PC-9 (cell line): ENCODE measurements around the gene PPM1F. TPM values are rescaled to one million over a fixed set of nuclear protein-coding genes. Genes with fewer than 3 reads are reported as not detected.
"Not testable (repeated sequence)": the region's sequence is repeated elsewhere in the genome, so short reads cannot be mapped to it uniquely, and the experiment has no call there.

Experiments
- BruUV-seq: library from RNA; stranded (reverse); fragments of 400-500 nt; replicated peaks from 2 replicates; lab custom pipeline; 2021; lab: Mats Ljungman, UMichigan
- CTCF ChIA-PET: fragments of 300-600 bp; sonication (Branson Sonifier 250); formaldehyde crosslinking; loops from one replicate; lab custom pipeline; 2022; ENCODE audit warnings: antibody characterized with exemption; lab: Charles Lee
- POLR2A ChIA-PET: fragments of 300-600 bp; sonication (Branson Sonifier 250); formaldehyde crosslinking; loops from one replicate; lab custom pipeline; 2022; ENCODE audit warnings: antibody characterized with exemption; ENCODE audit not compliant: unreplicated experiment; lab: Charles Lee
- DNase-seq, 2 experiments: peaks; one replicate each; pipeline versions ENCODE4 v3.0.0 to v3.0.0-alpha.2; 2015 to 2022; ENCODE audit warnings: mixed read lengths in 1 of 2
- H2AFZ ChIP-seq: fragments of 200-600 bp; sonication (generic); 2 replicates; pipeline ENCODE4 v1.8.1; 2017; ENCODE audit warnings: antibody characterized with exemption
- H3F3A ChIP-seq: fragments of 200-600 bp; sonication (generic); 2 replicates; pipeline ENCODE4 v1.8.1; 2017; ENCODE audit warnings: antibody characterized with exemption, mild to moderate bottlenecking, low read depth; ENCODE audit not compliant: insufficient read depth
- H3K27ac ChIP-seq: fragments of 200-600 bp; sonication (generic); 2 replicates; pipeline ENCODE4 v1.6.1; 2016; ENCODE audit warnings: mixed run types
- H3K27me3 ChIP-seq: fragments of 200-600 bp; sonication (generic); 2 replicates; pipeline ENCODE4 v1.6.1; 2016; ENCODE audit warnings: low read depth, mixed run types; ENCODE audit not compliant: insufficient read depth
- H3K36me3 ChIP-seq: fragments of 200-600 bp; sonication (generic); 2 replicates; pipeline ENCODE4 v1.6.1; 2016; ENCODE audit warnings: low read depth, mixed run types
- H3K4me1 ChIP-seq: fragments of 200-600 bp; sonication (generic); replicated peaks from 2 replicates; pipeline ENCODE4 v1.6.1; 2016; ENCODE audit warnings: mixed run types; ENCODE audit not compliant: insufficient read depth
- H3K4me2 ChIP-seq: fragments of 200-600 bp; sonication (generic); 2 replicates; pipeline ENCODE4 v1.6.1; 2017; ENCODE audit warnings: mixed run types
- H3K4me3 ChIP-seq: fragments of 200-600 bp; sonication (generic); 2 replicates; pipeline ENCODE4 v1.6.1; 2016; ENCODE audit warnings: mixed run types
- H3K79me2 ChIP-seq: fragments of 200-600 bp; sonication (generic); 2 replicates; pipeline ENCODE4 v1.6.1; 2017; ENCODE audit warnings: low read depth, mixed run types
- H3K9me2 ChIP-seq: fragments of 200-600 bp; sonication (generic); 2 replicates; pipeline ENCODE4 v1.8.1; 2017; ENCODE audit warnings: mild to moderate bottlenecking; ENCODE audit not compliant: insufficient read depth
- H3K9me3 ChIP-seq: fragments of 200-600 bp; sonication (generic); 2 replicates; pipeline ENCODE4 v1.8.1; 2016; ENCODE audit warnings: low read depth; ENCODE audit not compliant: insufficient read depth
- H4K20me1 ChIP-seq: fragments of 200-600 bp; sonication (generic); 2 replicates; pipeline ENCODE4 v1.8.1; 2017; ENCODE audit not compliant: insufficient read depth
- CTCF ChIP-seq: fragments of 200-600 bp; sonication (generic); conservative IDR thresholded peaks from 2 replicates; pipeline ENCODE4 v1.6.1; 2017; ENCODE audit warnings: mixed run types, antibody characterized with exemption, mild to moderate bottlenecking, moderate library complexity
- EZH2 ChIP-seq: fragments of 200-600 bp; sonication (generic); IDR thresholded peaks from 2 replicates; pipeline ENCODE4 v1.8.0; 2017; ENCODE audit warnings: antibody characterized with exemption, low read depth
- intact Hi-C: fragments of 100-400 bp; cut with micrococcal nuclease; formaldehyde crosslinking; loops from one replicate; pipeline ENCODE4 v1.10.0; 2022; ENCODE audit not compliant: unreplicated experiment
- total RNA-seq: library from RNA; stranded (reverse); gene quantifications from 2 replicates; pipeline ENCODE4 v1.2.3, GENCODE V29; 2021

PPM1F gene
- total RNA-seq, 1 experiment from 2014 or later = 20.6 TPM

GRCh38 chr22:21889251-21889990 is 63.2 kb downstream of the PPM1F start:
- no peak overlapping the region for H3K4me2 ChIP-seq
- no peaks in the 10 kb centered on the region for H3F3A ChIP-seq
- no peak for DNase-seq
- intact Hi-C loops = no loop called here
- H3K27ac ChIP-seq = no peak overlapping the region
- POLR2A ChIA-PET = no interaction called here
- H3K9me2 ChIP-seq = no peaks in the 10 kb centered on the region
- H2AFZ ChIP-seq = no peak overlapping the region
- no peaks in the 10 kb centered on the region for H3K27me3 ChIP-seq
- no peaks in the 10 kb centered on the region for H3K79me2 ChIP-seq
- no TSS peak for BruUV-seq
- CTCF ChIA-PET = no interaction called here
- H4K20me1 ChIP-seq = no peaks in the 10 kb centered on the region
- no peaks in the 10 kb centered on the region for H3K9me3 ChIP-seq
- TF ChIP-seq EZH2 (no peak), CTCF (no peak)
- H3K4me3 ChIP-seq = no peak overlapping the region
- H3K36me3 ChIP-seq = no peaks in the 10 kb centered on the region
- H3K4me1 ChIP-seq = no peaks in the 10 kb centered on the region

GRCh38 chr22:21887841-21888240 is 64.8 kb downstream of the PPM1F start:
- Histone ChIP-seq H3K79me2 (no peaks in the 10 kb centered on the region), H4K20me1 (no peaks in the 10 kb centered on the region), H3K9me2 (no peaks in the 10 kb centered on the region), H3K36me3 (no peaks in the 10 kb centered on the region), H2AFZ (no peak overlapping the region), H3K9me3 (no peaks in the 10 kb centered on the region), H3K4me3 (no peak overlapping the region), H3K27me3 (no peaks in the 10 kb centered on the region), H3K4me2 (no peak overlapping the region), H3F3A (no peaks in the 10 kb centered on the region), H3K4me1 (no peaks in the 10 kb centered on the region), H3K27ac (no peak overlapping the region)
- intact Hi-C loops = no loop called here
- no peak for DNase-seq
- TF ChIP-seq EZH2 (no peak), CTCF (no peak)
- ChIA-PET POLR2A (no interaction called here), CTCF (no interaction called here)
- no TSS peak for BruUV-seq

GRCh38 chr22:21883930-21884329 is 68.7 kb downstream of the PPM1F start:
- CTCF ChIA-PET, H3K9me2 ChIP-seq, H2AFZ ChIP-seq, H3K4me3 ChIP-seq, H3K4me1 ChIP-seq, H3K79me2 ChIP-seq, H4K20me1 ChIP-seq, intact Hi-C loops, POLR2A ChIA-PET, BruUV-seq, H3K36me3 ChIP-seq, H3K4me2 ChIP-seq, H3K9me3 ChIP-seq, DNase-seq, H3F3A ChIP-seq, H3K27ac ChIP-seq, H3K27me3 ChIP-seq: not testable (repeated sequence)

GRCh38 chr22:21882754-21883333 is 69.8 kb downstream of the PPM1F start:
- H2AFZ ChIP-seq, H3K36me3 ChIP-seq, H3F3A ChIP-seq, H3K9me3 ChIP-seq, H3K27me3 ChIP-seq, H3K79me2 ChIP-seq, CTCF ChIA-PET, H3K4me1 ChIP-seq, H3K4me2 ChIP-seq, H3K27ac ChIP-seq, BruUV-seq, POLR2A ChIA-PET, DNase-seq, intact Hi-C loops, H3K9me2 ChIP-seq, H4K20me1 ChIP-seq, H3K4me3 ChIP-seq: not testable (repeated sequence)
